H1 (cell line): Measurements from ENCODE around the gene MSI2. TPM values are rescaled to one million over a fixed set of nuclear protein-coding genes. Genes with fewer than 3 reads are reported as not detected.

Source experiments
- BCL11A ChIP-seq, 2 experiments: IDR thresholded peaks; one replicate each; pipeline ENCODE4 v1.6.1; 2011; ENCODE audit warnings: low read depth in 2 of 2, low read length in 2 of 2, mild to moderate bottlenecking in 2 of 2
- CHD2 ChIP-seq: IDR thresholded peaks from 2 replicates; pipeline ENCODE4 v1.6.1; 2012; ENCODE audit warnings: low read length, improper control_type of control experiment
- EP300 ChIP-seq, 2 experiments: IDR thresholded peaks; 1 replicate in 1 of 2; 2 replicates in 1 of 2; pipeline ENCODE4 v1.6.1; 2011 to 2012; ENCODE audit warnings: low read depth in 2 of 2, low read length in 2 of 2, mild to moderate bottlenecking in 2 of 2, borderline replicate concordance in 1 of 2, inconsistent platforms in 1 of 2, moderate library complexity in 1 of 2
- GABPA ChIP-seq: IDR thresholded peaks from 2 replicates; pipeline ENCODE4 v1.6.1; 2011; ENCODE audit warnings: mild to moderate bottlenecking, low read length, moderate library complexity, borderline replicate concordance; ENCODE audit not compliant: insufficient read depth
- RFX5 ChIP-seq: IDR thresholded peaks from 2 replicates; pipeline ENCODE4 v1.6.1; 2011; ENCODE audit warnings: low read depth, low read length, improper control_type of control experiment, borderline replicate concordance
- SP4 ChIP-seq: IDR thresholded peaks from 2 replicates; pipeline ENCODE4 v1.6.1; 2012; ENCODE audit warnings: low read length, inconsistent platforms
- polyA plus RNA-seq, 7 experiments: library from polyadenylated mRNA; depleted of rRNA in 3 of 7; stranded (reverse) in 5 of 7; unstranded in 2 of 7; fragments of >200 nt in 5 of 7; fragments of 200-250 nt in 2 of 7; gene quantifications; 1 replicate in 5 of 7; 2 replicates in 1 of 7; 4 replicates in 1 of 7; pipeline versions ENCODE4 v1.2.1 to v1.2.3, GENCODE V29; 2011 to 2013; ENCODE audit warnings: missing spikeins in 2 of 7, mixed read lengths in 2 of 7
- total RNA-seq: library from RNA; stranded (reverse); fragmentation: NEBNext Ultra II Directional; extraction: Animal tissue kit (Norgen Biotek cat#: 25700); gene quantifications from 2 replicates; pipeline ENCODE4 v1.2.1, GENCODE V29; 2021
- TF ChIP-seq, protein P1 (sequence below): IDR thresholded peaks from 2 replicates; pipeline ENCODE4 v1.6.1; 2011; ENCODE audit warnings: low read length, improper control_type of control experiment

The MSI2 gene
- total and polyA plus RNA-seq, 2 of the 8 experiments (the other 6 are each of a cell fraction or from before 2014, with no cell fraction given), result 36.7 to 80.6 TPM

DNA sequence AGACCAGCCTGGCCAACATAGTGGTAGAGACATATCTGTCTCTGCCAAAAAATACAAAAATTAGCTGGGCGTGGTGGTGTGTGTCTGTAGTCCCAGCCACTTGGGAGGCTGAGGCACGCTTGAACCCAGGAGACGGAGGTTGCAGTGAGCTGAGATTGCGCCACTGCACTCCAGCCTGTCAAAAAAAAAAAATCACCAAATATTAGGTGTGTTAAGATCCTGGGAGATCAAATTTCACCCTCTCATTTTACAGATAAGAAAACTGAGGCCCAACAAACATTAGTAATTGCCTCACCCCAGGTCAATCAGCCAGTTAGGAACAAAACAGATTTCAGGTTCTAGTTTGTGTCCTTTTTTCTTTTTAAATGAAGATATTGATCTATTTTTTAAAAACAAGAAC is 116.7 kb downstream of the MSI2 start (continued):
- TF ChIP-seq RFX5, result no peak
- TF ChIP-seq, protein P1, sequence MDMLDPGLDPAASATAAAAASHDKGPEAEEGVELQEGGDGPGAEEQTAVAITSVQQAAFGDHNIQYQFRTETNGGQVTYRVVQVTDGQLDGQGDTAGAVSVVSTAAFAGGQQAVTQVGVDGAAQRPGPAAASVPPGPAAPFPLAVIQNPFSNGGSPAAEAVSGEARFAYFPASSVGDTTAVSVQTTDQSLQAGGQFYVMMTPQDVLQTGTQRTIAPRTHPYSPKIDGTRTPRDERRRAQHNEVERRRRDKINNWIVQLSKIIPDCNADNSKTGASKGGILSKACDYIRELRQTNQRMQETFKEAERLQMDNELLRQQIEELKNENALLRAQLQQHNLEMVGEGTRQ, result no peak
- TF ChIP-seq BCL11A (IDR thresholded peaks at IDR 0.05; ENCODE audit: low read depth in 2 of 2, low read length in 2 of 2), result no peak
- no peak for TF ChIP-seq SP4
- no peak for TF ChIP-seq GABPA
- no peak for TF ChIP-seq CHD2
- no peak for TF ChIP-seq EP300 (IDR thresholded peaks at IDR 0.05; ENCODE audit: borderline replicate concordance in 1 of 2, low read depth in 2 of 2, low read length in 2 of 2)
- TF ChIP-seq, all 59 proteins: peak for 0
